K562 (cell line): ENCODE data around the gene METTL21C. TPM values are rescaled to one million over a fixed set of nuclear protein-coding genes. Genes with fewer than 3 reads are reported as not detected.

Experiments used
- ATAC-seq: fragments of 200-7000 bp; cut with Tn5 transposase; 3 replicates; pipeline ENCODE4 v1.9.1; 2020; ENCODE audit warnings: moderate library complexity
- BruUV-seq: library from RNA; stranded (reverse); fragments of 400-500 nt; replicated peaks from 2 replicates; lab custom pipeline; 2021; lab: Mats Ljungman, UMichigan
- CTCF ChIA-PET: fragments of 300-600 bp; formaldehyde crosslinking; extraction: SDS; loops from one replicate; lab custom pipeline; 2021; ENCODE audit warnings: low intra/inter-chr PET ratio; lab: Yijun Ruan, JAX
- POLR2A ChIA-PET: fragments of 300-600, 350-650 bp; sonication (Branson Sonifier 250); formaldehyde crosslinking; extraction: SDS; loops from one replicate; lab custom pipeline; 2021; ENCODE audit warnings: antibody characterized with exemption, inconsistent platforms; lab: Yijun Ruan, JAX
- DNase-seq, 4 experiments: peaks; one replicate each; pipeline versions ENCODE4 v3.0.0 to v3.0.0-alpha.2; 2011 to 2018; ENCODE audit warnings: low spot score in 3 of 4, mixed read lengths in 3 of 4; ENCODE audit errors: extremely low read depth in 1 of 4
- FAIRE-seq: peaks from 2 replicates; lab custom pipeline; 2011; peaks lifted over from hg19 to GRCh38; lab: Jason Lieb, UNC
- H2AFZ ChIP-seq: 2 replicates; pipeline ENCODE4 v1.6.0; 2011; ENCODE audit warnings: low read depth, low read length, control low read depth, inconsistent platforms
- H3K27ac ChIP-seq: fragments of 200-600 bp; 3 replicates; pipeline ENCODE4 v1.8.0; 2011; ENCODE audit warnings: low read depth, mild to moderate bottlenecking, control low read depth, inconsistent platforms, low read length, moderate library complexity, mixed read lengths; ENCODE audit errors: extremely low read depth
- H3K27me3 ChIP-seq, 2 experiments: fragments of 300-600 bp in 1 of 2; 2 replicates in 1 of 2; 3 replicates in 1 of 2; pipeline versions ENCODE4 v1.6.0 to v1.8.0; 2011; ENCODE audit warnings: inconsistent platforms in 2 of 2, low read length in 2 of 2, mild to moderate bottlenecking in 1 of 2, mixed read lengths in 1 of 2, moderate library complexity in 1 of 2; ENCODE audit not compliant: control insufficient read depth in 2 of 2, insufficient read depth in 2 of 2
- H3K36me3 ChIP-seq: fragments of 300-600 bp; 3 replicates; pipeline ENCODE4 v1.8.0; 2011; ENCODE audit warnings: mild to moderate bottlenecking, low read length, inconsistent platforms; ENCODE audit not compliant: control insufficient read depth, insufficient read depth
- H3K4me1 ChIP-seq, 2 experiments: fragments of 200-600 bp in 1 of 2; replicated peaks in 1 of 2; 2 replicates in 1 of 2; 3 replicates in 1 of 2; pipeline versions ENCODE4 v1.5.1 to v1.8.0; 2011; ENCODE audit warnings: inconsistent platforms in 2 of 2, low read length in 2 of 2, mild to moderate bottlenecking in 1 of 2, mixed read lengths in 1 of 2, moderate library complexity in 1 of 2; ENCODE audit not compliant: control insufficient read depth in 2 of 2, insufficient read depth in 2 of 2
- H3K4me2 ChIP-seq: 2 replicates; pipeline ENCODE4 v1.6.1; 2011; ENCODE audit warnings: low read length, control low read depth, inconsistent platforms, mixed read lengths; ENCODE audit not compliant: insufficient read depth
- H3K4me3 ChIP-seq: fragments of 200-600 bp; sonication (generic), shearing (Covaris generic); 2 replicates; pipeline ENCODE4 v1.5.1; 2016; ENCODE audit warnings: control low read depth, inconsistent platforms
- H3K79me2 ChIP-seq: fragments of 200-600 bp; 3 replicates; pipeline ENCODE4 v1.8.0; 2011; ENCODE audit warnings: low read length, inconsistent platforms; ENCODE audit not compliant: control insufficient read depth, insufficient read depth
- H3K9ac ChIP-seq, 2 experiments: 2 replicates each; pipeline versions ENCODE4 v1.6.0 to v1.6.1; 2011; ENCODE audit warnings: low read depth in 2 of 2, low read length in 2 of 2, control low read depth in 1 of 2, inconsistent platforms in 1 of 2, mild to moderate bottlenecking in 1 of 2, mixed read lengths in 1 of 2; ENCODE audit not compliant: insufficient read depth in 1 of 2
- H3K9me1 ChIP-seq: one replicate; pipeline ENCODE4 v1.6.0; 2011; ENCODE audit warnings: inconsistent platforms, mild to moderate bottlenecking, low read length, moderate library complexity; ENCODE audit not compliant: control insufficient read depth, insufficient read depth
- H3K9me3 ChIP-seq: replicated peaks from 2 replicates; pipeline ENCODE4 v1.5.1; 2011; ENCODE audit warnings: low read depth, low read length, inconsistent platforms; ENCODE audit not compliant: control insufficient read depth, insufficient read depth
- H4K20me1 ChIP-seq: replicated peaks from 2 replicates; pipeline ENCODE4 v1.6.1; 2011; ENCODE audit warnings: low read length, inconsistent platforms, mixed read lengths; ENCODE audit not compliant: control insufficient read depth, insufficient read depth
- CBFA2T3 ChIP-seq: fragments of 450-650 bp; IDR thresholded peaks from 2 replicates; pipeline ENCODE4 v1.6.1; 2017
- PCBP2 ChIP-seq: fragments of 200-400 bp; formaldehyde crosslinking; IDR thresholded peaks from 2 replicates; pipeline ENCODE4 v1.6.1; 2018; ENCODE audit warnings: low read length, low read depth, mild to moderate bottlenecking, moderate library complexity; ENCODE audit not compliant: poor library complexity, severe bottlenecking
- TOE1 ChIP-seq, 2 experiments: fragments of 450-650 bp in 1 of 2; sonication (generic) in 1 of 2; formaldehyde crosslinking in 1 of 2; IDR thresholded peaks; 2 replicates each; pipeline versions ENCODE4 v1.7.1 to v1.8.0; 2016 to 2022; ENCODE audit warnings: borderline replicate concordance in 2 of 2, mild to moderate bottlenecking in 2 of 2, antibody characterized with exemption in 1 of 2, inconsistent platforms in 1 of 2, low read depth in 1 of 2, missing genetic modification reagents in 1 of 2, moderate library complexity in 1 of 2
- ZFX ChIP-seq: sonication (generic); formaldehyde crosslinking; IDR thresholded peaks from 2 replicates; pipeline ENCODE4 v1.8.0; 2022; ENCODE audit warnings: mild to moderate bottlenecking, missing genetic modification reagents, moderate library complexity
- ZNF121 ChIP-seq: sonication (generic); formaldehyde crosslinking; conservative IDR thresholded peaks from 2 replicates; pipeline ENCODE4 v1.8.0; 2022; ENCODE audit warnings: missing genetic modification reagents
- ZNF586 ChIP-seq: fragments of 450-650 bp; formaldehyde crosslinking; conservative IDR thresholded peaks from 2 replicates; pipeline ENCODE4 v1.4.0; 2020; ENCODE audit warnings: mild to moderate bottlenecking, moderate library complexity
- ZNF766 ChIP-seq: fragments of 200-800 bp; sonication (Bioruptor generic); conservative IDR thresholded peaks from 2 replicates; pipeline ENCODE4 v1.6.1; 2016; ENCODE audit warnings: missing genetic modification characterization, missing compliant biosample characterization
- WGBS: fragments of 100-300 bp; shearing (Covaris generic); methylation state at CpG from one replicate; pipeline ENCODE4 v1.1.6; 2016; ENCODE audit warnings: low coverage, mixed read lengths; ENCODE audit not compliant: insufficient coverage; ENCODE audit errors: missing lambda C conversion rate; 5-methylcytosine and 5-hydroxymethylcytosine counted together
- in situ Hi-C: fragments of 300-500 bp; cut with MboI; formaldehyde crosslinking; loops from 4 replicates; pipeline ENCODE4 v1.15.0; 2018; ENCODE audit warnings: inconsistent platforms, mixed read lengths
- intact Hi-C: fragments of 100-400 bp; cut with micrococcal nuclease; formaldehyde crosslinking; loops from 2 replicates; pipeline ENCODE4 v1.14.2; 2022
- polyA plus RNA-seq, 8 experiments: library from polyadenylated mRNA; depleted of rRNA in 4 of 8; stranded (reverse) in 5 of 8; unstranded in 3 of 8; fragments of >200 nt; fragmentation: Nextera tagmentation in 2 of 8; fragmentation: Illumina TruSeq in 1 of 8; extraction: Ambion mirVana in 2 of 8; extraction: Trizol in 1 of 8; gene quantifications; 2 replicates each; pipeline versions ENCODE4 v1.2.1 to v1.2.3, GENCODE V29; 2011 to 2014; ENCODE audit warnings: inconsistent platforms in 1 of 8, missing spikeins in 1 of 8
- total RNA-seq, 7 experiments: library from RNA; depleted of rRNA in 6 of 7; stranded (reverse); fragments of >200 nt in 6 of 7; fragmentation: Illumina TruSeq in 2 of 7; extraction: Trizol in 2 of 7; gene quantifications; 2 replicates each; pipeline versions ENCODE4 v1.2.1 to v1.2.3, GENCODE V29; 2011 to 2021; ENCODE audit warnings: low replicate concordance in 1 of 7

Gene METTL21C
- total and polyA plus RNA-seq, 9 of the 15 experiments (the other 6 are each of a cell fraction or from before 2014, with no cell fraction given) = not detected

DNA sequence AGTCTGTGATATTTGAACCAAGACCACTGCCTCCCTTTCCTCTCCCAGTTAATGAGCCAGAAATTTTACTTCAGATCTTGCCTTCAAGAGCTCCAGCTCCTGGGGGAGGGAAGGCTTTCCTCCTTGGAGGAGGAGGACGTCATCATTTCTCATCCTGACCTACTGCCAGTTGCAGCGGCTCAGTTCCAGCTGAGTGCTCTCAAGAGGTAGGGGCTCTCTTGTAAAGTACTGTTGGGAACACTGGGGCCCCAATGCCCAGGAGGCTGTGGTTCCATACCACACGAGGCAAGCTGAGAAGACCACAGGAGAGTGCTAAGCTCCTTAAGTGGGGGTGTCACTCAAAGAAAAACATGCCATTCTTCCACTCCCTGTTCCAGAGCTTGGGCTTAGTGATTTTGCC lies 36.2 kb downstream of the METTL21C start:
- FAIRE-seq = no peak
- ATAC-seq = no peak
- H3K36me3 ChIP-seq = peaks cover 74% of the 10 kb centered on the region
- intact Hi-C loops (no loop called here), in situ Hi-C loops (no loop called here)
- H3K4me3 ChIP-seq = no peak overlapping the region
- no peaks in the 10 kb centered on the region for H3K27me3 ChIP-seq
- no peaks in the 10 kb centered on the region for H3K9me3 ChIP-seq
- H3K4me2 ChIP-seq = no peak overlapping the region
- no peak overlapping the region for H3K27ac ChIP-seq
- DNase-seq = no peak
- BruUV-seq = no TSS peak
- H3K9ac ChIP-seq = no peak overlapping the region
- no peak for TF ChIP-seq ZNF121 (CRISPR knock-in tag)
- no peak for TF ChIP-seq ZNF766 (CRISPR knock-in tag)
- no peak for TF ChIP-seq CBFA2T3
- no peak for TF ChIP-seq ZNF586 (CRISPR knock-in tag)
- no peak for TF ChIP-seq TOE1 (IDR thresholded peaks at IDR 0.05; ENCODE audit: borderline replicate concordance)
- TF ChIP-seq TOE1 (CRISPR knock-in tag; IDR thresholded peaks at IDR 0.05; ENCODE audit: borderline replicate concordance, low read depth) = no peak
- no peak for TF ChIP-seq ZFX
- TF ChIP-seq PCBP2 = no peak
- no peak overlapping the region for H2AFZ ChIP-seq
- no peaks in the 10 kb centered on the region for H4K20me1 ChIP-seq
- ChIA-PET CTCF (no interaction called here), POLR2A (no interaction called here)
- H3K9me1 ChIP-seq = no peaks in the 10 kb centered on the region
- no peaks in the 10 kb centered on the region for H3K4me1 ChIP-seq
- WGBS = 100% methylated on average over 1 of the region's 3 CpGs
- no peaks in the 10 kb centered on the region for H3K79me2 ChIP-seq
